Adrenal gland (tissue), 12 donors: ENCODE measurements around the gene NPC1L1. TPM values are rescaled to one million over a fixed set of nuclear protein-coding genes. Genes with fewer than 3 reads are reported as not detected.

Source experiments
- DNase-seq, 7 donors: peaks; one replicate each; pipeline ENCODE4 v3.0.0-alpha.2; 2019 to 2020
- H3K27ac ChIP-seq, 5 donors: fragments of 200-600 bp; sonication (generic) in 4 of 5; 1 replicate in 3 of 5; 2 replicates in 2 of 5; pipeline versions ENCODE4 v1.5.1 to v1.8.0; 2016 to 2020; ENCODE audit warnings: mild to moderate bottlenecking in 1 of 5
- H3K27me3 ChIP-seq: fragments of 200-600 bp; 2 replicates; pipeline ENCODE4 v1.8.0; 2021
- H3K36me3 ChIP-seq, 2 donors: fragments of 200-600 bp; replicated peaks in 1 of 2; 1 replicate in 1 of 2; 2 replicates in 1 of 2; pipeline versions ENCODE4 v1.5.1 to v1.8.0; 2018 to 2022
- H3K4me1 ChIP-seq, 2 donors: fragments of 200-600 bp; replicated peaks in 1 of 2; 1 replicate in 1 of 2; 2 replicates in 1 of 2; pipeline versions ENCODE4 v1.5.1 to v1.8.0; 2018 to 2021
- H3K4me3 ChIP-seq, 4 donors: fragments of 200-600 bp; sonication (generic) in 3 of 4; one replicate each; pipeline ENCODE4 v1.5.1; 2016 to 2018
- H3K9me3 ChIP-seq, 3 donors: fragments of 200-600 bp; sonication (generic) in 1 of 3; replicated peaks in 1 of 3; 1 replicate in 2 of 3; 2 replicates in 1 of 3; pipeline versions ENCODE4 v1.5.1 to v1.8.0; 2016 to 2021
- POLR2A ChIP-seq, 2 donors: fragments of 450-650 bp; IDR thresholded peaks; one replicate each; pipeline ENCODE4 v1.6.1; 2017; ENCODE audit warnings: antibody characterized with exemption in 2 of 2, mild to moderate bottlenecking in 2 of 2, moderate library complexity in 1 of 2
- WGBS, 4 donors: extraction: QIAGEN DNeasy Blood & Tissue Kit in 2 of 4; methylation state at CpG; one replicate each; pipeline versions ENCODE4 v1.1.5 to v1.1.7; 2013 to 2017; 5-methylcytosine and 5-hydroxymethylcytosine counted together
- intact Hi-C, 2 donors: fragments of 100-400 bp; cut with DNase I; formaldehyde crosslinking; loops; one replicate each; pipeline versions ENCODE4 v1.14.1 to v1.15.0; 2022 to 2023
- polyA plus RNA-seq, 3 donors: library from polyadenylated mRNA; stranded (reverse); fragments of 200-250 nt in 2 of 3; fragments of 350-450 nt in 1 of 3; fragmentation: Illumina TruSeq in 1 of 3; extraction: RNeasy Lipid Tissue Mini Kit (QIAGEN cat#74804) in 1 of 3; gene quantifications; one replicate each; pipeline ENCODE4 v1.2.3, GENCODE V29; 2013 to 2014
- total RNA-seq, 9 donors: library from RNA; depleted of rRNA in 4 of 9; stranded (reverse); fragments of >200 nt in 4 of 9; fragments of 120-200 nt in 1 of 9; fragmentation: NEBNext Ultra II Directional in 1 of 9; extraction: Animal tissue kit (Norgen Biotek cat#: 25700) in 1 of 9; gene quantifications; one replicate each; pipeline versions ENCODE4 v1.1.0 to v1.2.4, GENCODE V29; 2013 to 2023
- TF ChIP-seq, protein P1 (sequence below), 6 experiments: fragments of 450-650 bp in 4 of 6; fragments of 200-600 bp in 2 of 6; sonication (generic) in 1 of 6; IDR thresholded peaks; 1 replicate in 5 of 6; 2 replicates in 1 of 6; pipeline versions ENCODE4 v1.5.1 to v1.8.0; 2016 to 2021; ENCODE audit warnings: antibody characterized with exemption in 6 of 6, mild to moderate bottlenecking in 2 of 6, moderate library complexity in 1 of 6
- donor health status: healthy with polysubstance abuse.
- donor health status: Bipolar disorder and iron deficiency.
- donor health status: DM: yes; HTN: yes; CAD: no.
- donor health status: DM: no; HTN: no; CAD: no.
- donor health status: DM: no; HTN: no; CAD: no.
- donor health status: DM: yes; HTN: yes; CAD: no.

NPC1L1 gene
- total and polyA plus RNA-seq, 12 donors = under 0.01 to 0.48 (median 0.08) TPM; not detected in 2

DNA sequence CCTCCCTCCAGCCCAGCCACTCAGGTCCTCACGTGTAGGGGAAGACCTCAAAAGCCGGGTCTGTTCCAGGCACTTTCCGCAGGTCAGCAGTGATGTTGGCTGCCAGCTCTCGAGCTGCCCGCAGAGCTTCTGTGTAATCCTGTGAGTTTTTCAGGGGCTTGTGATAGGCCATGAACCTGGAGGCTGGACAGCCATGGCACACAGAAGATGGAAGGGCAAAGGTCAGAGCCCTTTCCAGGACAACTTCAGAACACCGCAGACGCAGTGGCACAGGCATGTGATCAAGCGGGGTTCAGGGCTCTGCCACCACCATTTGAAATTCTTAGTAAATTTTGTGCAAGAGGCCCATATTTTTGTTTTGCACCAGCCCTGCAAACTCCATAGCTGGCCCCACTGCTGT, 24.0 kb downstream of the NPC1L1 start:
- Histone ChIP-seq H3K27me3 (no peaks in the 10 kb centered on the region), H3K36me3 (no peaks in the 10 kb centered on the region), H3K27ac (no peak overlapping the region), H3K9me3 (no peaks in the 10 kb centered on the region), H3K4me3 (no peak overlapping the region), H3K4me1 (no peaks in the 10 kb centered on the region)
- no peak for DNase-seq
- 91 to 95% (median 93%) methylated on average over 5 to 8 of the region's 8 CpGs for WGBS, 4 donors
- intact Hi-C loops = no loop called here
- TF ChIP-seq, protein P1, sequence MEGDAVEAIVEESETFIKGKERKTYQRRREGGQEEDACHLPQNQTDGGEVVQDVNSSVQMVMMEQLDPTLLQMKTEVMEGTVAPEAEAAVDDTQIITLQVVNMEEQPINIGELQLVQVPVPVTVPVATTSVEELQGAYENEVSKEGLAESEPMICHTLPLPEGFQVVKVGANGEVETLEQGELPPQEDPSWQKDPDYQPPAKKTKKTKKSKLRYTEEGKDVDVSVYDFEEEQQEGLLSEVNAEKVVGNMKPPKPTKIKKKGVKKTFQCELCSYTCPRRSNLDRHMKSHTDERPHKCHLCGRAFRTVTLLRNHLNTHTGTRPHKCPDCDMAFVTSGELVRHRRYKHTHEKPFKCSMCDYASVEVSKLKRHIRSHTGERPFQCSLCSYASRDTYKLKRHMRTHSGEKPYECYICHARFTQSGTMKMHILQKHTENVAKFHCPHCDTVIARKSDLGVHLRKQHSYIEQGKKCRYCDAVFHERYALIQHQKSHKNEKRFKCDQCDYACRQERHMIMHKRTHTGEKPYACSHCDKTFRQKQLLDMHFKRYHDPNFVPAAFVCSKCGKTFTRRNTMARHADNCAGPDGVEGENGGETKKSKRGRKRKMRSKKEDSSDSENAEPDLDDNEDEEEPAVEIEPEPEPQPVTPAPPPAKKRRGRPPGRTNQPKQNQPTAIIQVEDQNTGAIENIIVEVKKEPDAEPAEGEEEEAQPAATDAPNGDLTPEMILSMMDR (IDR thresholded peaks at IDR 0.05) = no peak
- no peak for TF ChIP-seq POLR2A (IDR thresholded peaks at IDR 0.05)

DNA sequence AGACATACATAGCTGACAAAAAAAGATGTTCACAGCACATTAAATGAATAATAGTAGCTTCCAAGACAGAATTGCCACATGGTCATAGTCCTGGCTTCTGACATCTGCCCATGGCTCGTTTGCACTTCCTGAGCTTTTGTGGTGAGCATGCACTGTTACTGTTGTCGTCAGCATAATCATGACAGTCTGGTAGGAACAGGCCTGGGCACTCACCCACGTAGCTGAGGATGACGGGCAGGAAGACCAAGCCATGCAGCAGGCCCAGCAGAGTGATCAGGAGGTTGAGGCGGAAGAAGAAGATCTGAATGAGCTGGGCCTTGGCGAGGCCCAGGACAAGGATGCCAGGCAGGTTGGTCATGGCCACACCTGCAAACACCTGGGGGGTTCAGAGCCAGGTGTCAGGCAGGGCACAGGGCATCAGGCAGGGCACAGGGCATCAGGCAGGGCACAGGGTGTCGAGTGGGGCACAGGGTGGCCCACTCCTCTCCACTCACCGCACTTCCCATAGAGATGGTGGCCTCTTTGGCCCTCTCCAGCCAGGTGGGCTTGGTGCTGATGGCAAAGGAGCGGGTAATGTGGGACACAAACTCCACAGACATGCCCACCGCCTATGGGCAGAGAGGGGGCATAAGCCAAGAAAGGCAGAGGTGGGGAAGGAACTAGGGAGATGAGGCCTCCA, 25.4 kb downstream of the NPC1L1 start:
- H3K27ac ChIP-seq = no peak overlapping the region
- no peak overlapping the region for H3K4me3 ChIP-seq
- no peak for DNase-seq
- H3K4me1 ChIP-seq = no peaks in the 10 kb centered on the region
- H3K27me3 ChIP-seq = no peaks in the 10 kb centered on the region
- WGBS, 4 donors = 75 to 87% (median 82%) methylated on average over 8 to 10 of the region's 10 CpGs
- H3K9me3 ChIP-seq = no peaks in the 10 kb centered on the region
- H3K36me3 ChIP-seq = no peaks in the 10 kb centered on the region
- TF ChIP-seq, protein P1 (IDR thresholded peaks at IDR 0.05) = no peak
- TF ChIP-seq POLR2A (IDR thresholded peaks at IDR 0.05) = no peak
- intact Hi-C loops = no loop called here

DNA sequence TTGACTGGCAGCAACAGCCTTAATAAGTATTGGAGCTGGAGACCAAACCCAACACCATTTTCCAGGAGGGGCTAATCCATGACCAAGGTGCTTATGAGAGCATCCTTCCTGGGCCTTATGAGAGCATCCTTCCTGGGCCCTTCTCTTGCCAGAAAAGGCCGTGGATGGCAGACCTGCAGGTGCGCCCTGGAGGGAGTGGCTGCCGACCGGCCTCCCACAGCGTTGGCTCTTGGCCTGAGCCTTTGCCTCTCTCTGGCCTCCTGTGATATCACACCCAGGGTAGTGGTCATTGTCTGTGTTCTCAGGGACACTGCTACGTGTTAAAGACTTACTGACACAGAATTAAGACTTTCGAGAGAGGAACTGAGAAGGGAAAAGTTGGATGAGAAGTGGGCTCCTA, 28.4 kb downstream of the NPC1L1 start:
- intact Hi-C loops = no loop called here
- DNase-seq = no peak
- TF ChIP-seq POLR2A (IDR thresholded peaks at IDR 0.05) = no peak
- TF ChIP-seq, protein P1 (IDR thresholded peaks at IDR 0.05) = no peak
- Histone ChIP-seq H3K27ac (no peak overlapping the region), H3K27me3 (no peaks in the 10 kb centered on the region), H3K4me1 (no peaks in the 10 kb centered on the region), H3K9me3 (no peaks in the 10 kb centered on the region), H3K4me3 (no peak overlapping the region), H3K36me3 (no peaks in the 10 kb centered on the region)
- WGBS, 4 donors = 90 to 94% (median 91%) methylated on average over 7 of the region's 7 CpGs

DNA sequence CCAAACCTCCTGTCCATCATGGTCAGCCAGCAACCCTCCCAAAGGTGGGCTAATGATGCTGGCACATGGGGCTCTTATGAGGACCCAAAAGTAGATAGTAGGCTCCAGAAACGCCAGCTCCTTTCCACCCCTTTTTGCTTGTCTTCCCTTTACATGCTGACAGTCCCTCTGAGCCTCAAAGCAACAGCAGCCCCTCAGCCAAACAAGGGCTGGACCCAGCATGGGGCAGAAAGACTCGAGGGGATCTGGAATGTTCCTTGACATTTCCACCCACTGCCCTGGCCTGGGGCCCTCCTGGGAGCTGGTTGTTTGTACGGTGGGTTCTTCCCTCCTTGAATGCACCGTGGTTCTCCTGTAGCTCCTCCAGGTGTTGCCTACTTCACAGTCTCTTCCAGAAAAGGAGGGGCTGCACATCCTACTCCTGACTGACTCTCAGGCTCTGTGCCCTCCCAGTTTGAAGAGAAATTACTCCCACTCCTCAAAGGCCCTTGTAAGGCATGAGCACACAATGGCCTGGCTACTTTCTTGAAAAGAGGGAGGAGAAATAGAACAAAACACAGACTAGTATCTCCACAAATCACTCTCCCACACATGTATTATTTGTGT, 29.2 kb downstream of the NPC1L1 start:
- WGBS, 4 donors = 45 to 74% (median 55%) methylated on average over 4 of the region's 4 CpGs
- Histone ChIP-seq H3K4me1 (no peaks in the 10 kb centered on the region), H3K36me3 (no peaks in the 10 kb centered on the region), H3K4me3 (no peak overlapping the region), H3K27me3 (no peaks in the 10 kb centered on the region), H3K27ac (no peak overlapping the region), H3K9me3 (no peaks in the 10 kb centered on the region)
- intact Hi-C loops = no loop called here
- TF ChIP-seq, protein P1 (IDR thresholded peaks at IDR 0.05) = no peak
- TF ChIP-seq POLR2A (IDR thresholded peaks at IDR 0.05) = no peak
- no peak for DNase-seq
